ENCODE measurements around the gene FBL.

Gene FBL

GRCh38 chr19:39825531-39826076, 20.6 kb downstream of the FBL start:
- no peaks in the 10 kb centered on the region for H3K27me3 ChIP-seq (ENCODE audit: control insufficient read depth, low read length)
- H4K20me1 ChIP-seq (ENCODE audit: control insufficient read depth, insufficient read depth, low read depth, low read length) = no peaks in the 10 kb centered on the region
- no peak overlapping the region for H3K27ac ChIP-seq (ENCODE audit: low read depth, low read length)
- H3K4me2 ChIP-seq (ENCODE audit: low read length) = no peak overlapping the region; the same call in 1 of the 2 replicates
- no peaks in the 10 kb centered on the region for H3K9me3 ChIP-seq (ENCODE audit: control insufficient read depth, insufficient read depth, low read length)
- no peaks in the 10 kb centered on the region for H3F3A ChIP-seq (ENCODE audit: control insufficient read depth, insufficient read depth)
- no peak overlapping the region for H3K4me3 ChIP-seq (ENCODE audit: low read length)
- H3K9me2 ChIP-seq (replicated peaks; ENCODE audit: control insufficient read depth, low read length) = no peaks in the 10 kb centered on the region
- H3K79me2 ChIP-seq (ENCODE audit: control insufficient read depth, low read length) = no peaks in the 10 kb centered on the region
- peaks cover 72% of the 10 kb centered on the region for H3K36me3 ChIP-seq (ENCODE audit: control insufficient read depth, low read length)
- H3K4me1 ChIP-seq (ENCODE audit: control insufficient read depth, low read length) = no peaks in the 10 kb centered on the region; the same call in 1 of the 2 replicates
- TF ChIP-seq CTCF (IDR thresholded peaks at IDR 0.05; ENCODE audit: low read depth, low read length, poor library complexity, severe bottlenecking) (no peak), EZH2phosphoT487 (IDR thresholded peaks at IDR 0.05; ENCODE audit: borderline replicate concordance, low read length) (no peak)

GRCh38 chr19:39825093-39825463, 21.1 kb downstream of the FBL start:
- H3K79me2 ChIP-seq (ENCODE audit: control insufficient read depth, low read length) = no peaks in the 10 kb centered on the region
- no peaks in the 10 kb centered on the region for H3K9me3 ChIP-seq (ENCODE audit: control insufficient read depth, insufficient read depth, low read length)
- TF ChIP-seq EZH2phosphoT487 (IDR thresholded peaks at IDR 0.05; ENCODE audit: borderline replicate concordance, low read length) = no peak
- no peak for TF ChIP-seq CTCF (IDR thresholded peaks at IDR 0.05; ENCODE audit: low read depth, low read length, poor library complexity, severe bottlenecking)
- no peaks in the 10 kb centered on the region for H3K9me2 ChIP-seq (replicated peaks; ENCODE audit: control insufficient read depth, low read length)
- H3K36me3 ChIP-seq (ENCODE audit: control insufficient read depth, low read length) = peaks cover 67% of the 10 kb centered on the region
- H3K4me2 ChIP-seq (ENCODE audit: low read length) = peak overlapping the region; percentile 46
- H3K27me3 ChIP-seq (ENCODE audit: control insufficient read depth, low read length) = no peaks in the 10 kb centered on the region
- no peak overlapping the region for H3K27ac ChIP-seq (ENCODE audit: low read depth, low read length)
- no peaks in the 10 kb centered on the region; the same call in 1 of the 2 replicates for H3K4me1 ChIP-seq (ENCODE audit: control insufficient read depth, low read length)
- no peaks in the 10 kb centered on the region for H3F3A ChIP-seq (ENCODE audit: control insufficient read depth, insufficient read depth)
- no peaks in the 10 kb centered on the region for H4K20me1 ChIP-seq (ENCODE audit: control insufficient read depth, insufficient read depth, low read depth, low read length)
- H3K4me3 ChIP-seq (ENCODE audit: low read length) = peak overlapping the region; percentile 60

DNA sequence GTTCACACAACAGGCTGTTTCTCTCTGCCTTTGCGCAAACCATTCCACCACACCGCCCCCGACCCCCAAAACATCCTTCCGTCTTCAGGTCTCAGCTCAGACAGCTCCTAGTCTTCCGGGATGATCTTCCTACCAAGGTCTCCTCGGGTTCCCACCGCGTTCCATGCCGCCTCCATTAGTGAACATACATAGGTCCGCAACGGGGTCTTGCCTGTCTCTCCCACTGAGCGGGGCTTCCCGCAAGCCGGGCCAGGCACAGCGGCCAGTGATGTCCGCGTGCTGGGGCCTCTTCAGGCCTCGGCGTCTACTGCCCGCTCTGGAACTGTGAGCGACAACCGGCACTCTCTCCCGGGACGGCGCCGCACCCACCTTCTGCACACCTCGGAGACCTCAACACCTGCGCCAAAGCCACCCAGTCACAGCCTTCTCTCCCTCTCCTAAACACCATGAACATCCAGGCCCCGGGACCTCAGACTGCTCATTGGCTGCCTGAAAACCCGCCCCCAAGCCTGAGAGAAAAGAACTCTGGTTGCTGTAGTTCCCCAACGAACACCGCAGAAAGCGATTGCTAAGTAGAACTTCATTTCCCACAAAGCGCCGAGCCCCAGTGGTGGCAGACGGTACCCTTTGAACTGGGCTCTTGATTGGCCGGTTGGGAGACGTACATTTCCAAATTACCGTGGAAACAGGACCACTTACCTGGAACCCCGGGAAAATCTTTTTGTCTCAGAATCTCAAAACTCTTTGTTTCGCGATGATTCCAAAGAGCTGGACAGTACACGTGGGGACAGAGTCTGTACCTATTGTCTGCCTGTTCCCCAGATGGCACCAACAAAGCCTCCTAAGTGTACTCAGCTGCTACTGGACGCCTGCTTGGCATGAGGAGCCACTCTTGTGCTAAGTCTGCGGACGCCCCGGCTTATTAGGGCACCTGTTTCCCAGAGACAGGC, 21.8 kb downstream of the FBL start:
- Histone ChIP-seq H3K27me3 (ENCODE audit: control insufficient read depth, low read length) (no peaks in the 10 kb centered on the region), H3K36me3 (ENCODE audit: control insufficient read depth, low read length) (peaks cover 60% of the 10 kb centered on the region), H3K4me2 (ENCODE audit: low read length) (peak overlapping the region; percentile 46), H3K27ac (ENCODE audit: low read depth, low read length) (no peak overlapping the region), H3K9me3 (ENCODE audit: control insufficient read depth, insufficient read depth, low read length) (no peaks in the 10 kb centered on the region), H3K79me2 (ENCODE audit: control insufficient read depth, low read length) (no peaks in the 10 kb centered on the region), H3K9me2 (replicated peaks; ENCODE audit: control insufficient read depth, low read length) (no peaks in the 10 kb centered on the region), H3K4me1 (ENCODE audit: control insufficient read depth, low read length) (no peaks in the 10 kb centered on the region; the same call in 1 of the 2 replicates), H4K20me1 (ENCODE audit: control insufficient read depth, insufficient read depth, low read depth, low read length) (no peaks in the 10 kb centered on the region), H3K4me3 (ENCODE audit: low read length) (peak overlapping the region; percentile 60), H3F3A (ENCODE audit: control insufficient read depth, insufficient read depth) (no peaks in the 10 kb centered on the region)
- TF ChIP-seq EZH2phosphoT487 (IDR thresholded peaks at IDR 0.05; ENCODE audit: borderline replicate concordance, low read length) (no peak), CTCF (IDR thresholded peaks at IDR 0.05; ENCODE audit: low read depth, low read length, poor library complexity, severe bottlenecking) (no peak)
